ENCODE measurements around the gene TMED4. TPM values are rescaled to one million over a fixed set of nuclear protein-coding genes. Genes with fewer than 3 reads are reported as not detected.

The TMED4 gene
- polyA plus RNA-seq, 3 donors, result 45.7 to 76.7 (median 49.0) TPM

DNA sequence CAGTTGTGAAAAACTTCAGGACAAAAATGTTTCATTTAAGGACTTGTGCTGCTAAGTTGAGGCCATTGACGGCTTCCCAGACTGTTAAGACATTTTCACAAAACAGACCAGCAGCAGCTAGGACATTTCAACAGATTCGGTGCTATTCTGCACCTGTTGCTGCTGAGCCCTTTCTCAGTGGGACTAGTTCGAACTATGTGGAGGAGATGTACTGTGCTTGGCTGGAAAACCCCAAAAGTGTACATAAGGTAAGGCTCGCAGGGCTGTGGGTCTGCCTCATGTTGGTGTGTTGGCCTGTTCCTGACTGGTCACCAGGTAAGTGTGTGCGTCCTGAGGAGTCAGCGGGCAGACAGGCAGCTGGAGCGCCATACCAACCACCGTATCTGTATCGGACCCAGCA lies 42.3 kb upstream of the TMED4 start:
- Histone ChIP-seq H3K27ac (ENCODE audit: low read depth in 1 of 2, low read length in 2 of 2) (peak overlapping the region in 1 of 2 donors; percentile 34), H4K20me1 (ENCODE audit: insufficient read depth, low read length) (no peaks in the 10 kb centered on the region), H3K4me1 (ENCODE audit: control insufficient read depth in 1 of 2, insufficient read depth in 2 of 2, low read length in 2 of 2) (peaks cover 39 to 52% of the 10 kb centered on the region in 2 donors), H2AFZ (ENCODE audit: insufficient read depth, low read depth, low read length, poor library complexity, severe bottlenecking) (no peak overlapping the region), H3K4me2 (replicated peaks; ENCODE audit: extremely low read depth, low read length, poor library complexity, severe bottlenecking) (no peak overlapping the region), H3K9me3 (replicated peaks in 1 of 2; ENCODE audit: control insufficient read depth in 1 of 2, insufficient read depth in 1 of 2, low read length in 2 of 2) (peaks cover 0 to 3% of the 10 kb centered on the region in 2 donors), H3K4me3 (replicated peaks in 1 of 3; ENCODE audit: low read depth in 2 of 3, low read length in 3 of 3) (no peak overlapping the region), H3K79me2 (ENCODE audit: insufficient read depth, low read length) (peaks cover 88% of the 10 kb centered on the region), H3K36me3 (replicated peaks in 1 of 2; ENCODE audit: control insufficient read depth in 1 of 2, insufficient read depth in 2 of 2, low read length in 2 of 2) (peaks cover 30 to 46% of the 10 kb centered on the region in 2 donors), H3K9ac (ENCODE audit: insufficient read depth, low read length, poor library complexity, severe bottlenecking) (no peak overlapping the region), H3K27me3 (ENCODE audit: control insufficient read depth in 2 of 2, insufficient read depth in 2 of 2, low read length in 2 of 2) (no peaks in the 10 kb centered on the region)
- peaks cover 49% of the 10 kb centered on the region for H3K4me1 Mint-ChIP-seq
- H3K27me3 Mint-ChIP-seq (ENCODE audit: low read depth in 3 of 3), result peaks cover 0 to 4% (median 0%) of the 10 kb centered on the region in 3 donors
- no peak for DNase-seq
- TF ChIP-seq, protein P1, sequence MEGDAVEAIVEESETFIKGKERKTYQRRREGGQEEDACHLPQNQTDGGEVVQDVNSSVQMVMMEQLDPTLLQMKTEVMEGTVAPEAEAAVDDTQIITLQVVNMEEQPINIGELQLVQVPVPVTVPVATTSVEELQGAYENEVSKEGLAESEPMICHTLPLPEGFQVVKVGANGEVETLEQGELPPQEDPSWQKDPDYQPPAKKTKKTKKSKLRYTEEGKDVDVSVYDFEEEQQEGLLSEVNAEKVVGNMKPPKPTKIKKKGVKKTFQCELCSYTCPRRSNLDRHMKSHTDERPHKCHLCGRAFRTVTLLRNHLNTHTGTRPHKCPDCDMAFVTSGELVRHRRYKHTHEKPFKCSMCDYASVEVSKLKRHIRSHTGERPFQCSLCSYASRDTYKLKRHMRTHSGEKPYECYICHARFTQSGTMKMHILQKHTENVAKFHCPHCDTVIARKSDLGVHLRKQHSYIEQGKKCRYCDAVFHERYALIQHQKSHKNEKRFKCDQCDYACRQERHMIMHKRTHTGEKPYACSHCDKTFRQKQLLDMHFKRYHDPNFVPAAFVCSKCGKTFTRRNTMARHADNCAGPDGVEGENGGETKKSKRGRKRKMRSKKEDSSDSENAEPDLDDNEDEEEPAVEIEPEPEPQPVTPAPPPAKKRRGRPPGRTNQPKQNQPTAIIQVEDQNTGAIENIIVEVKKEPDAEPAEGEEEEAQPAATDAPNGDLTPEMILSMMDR (IDR thresholded peaks at IDR 0.05), result no peak
- intact Hi-C loops (cut with micrococcal nuclease), result no loop called here
- peaks cover 55 to 64% of the 10 kb centered on the region in 2 donors for H3K36me3 Mint-ChIP-seq
- no peak overlapping the region for H3K4me3 Mint-ChIP-seq
- peaks cover 3 to 8% (median 5%) of the 10 kb centered on the region in 7 donors for H3K9me3 Mint-ChIP-seq
- H3K27ac Mint-ChIP-seq, result peak overlapping the region in 5 of 7 donors; percentile 15 to 100 (median 48)
- WGBS (ENCODE audit: insufficient coverage), result 98% methylated on average over 8 of the region's 9 CpGs

DNA sequence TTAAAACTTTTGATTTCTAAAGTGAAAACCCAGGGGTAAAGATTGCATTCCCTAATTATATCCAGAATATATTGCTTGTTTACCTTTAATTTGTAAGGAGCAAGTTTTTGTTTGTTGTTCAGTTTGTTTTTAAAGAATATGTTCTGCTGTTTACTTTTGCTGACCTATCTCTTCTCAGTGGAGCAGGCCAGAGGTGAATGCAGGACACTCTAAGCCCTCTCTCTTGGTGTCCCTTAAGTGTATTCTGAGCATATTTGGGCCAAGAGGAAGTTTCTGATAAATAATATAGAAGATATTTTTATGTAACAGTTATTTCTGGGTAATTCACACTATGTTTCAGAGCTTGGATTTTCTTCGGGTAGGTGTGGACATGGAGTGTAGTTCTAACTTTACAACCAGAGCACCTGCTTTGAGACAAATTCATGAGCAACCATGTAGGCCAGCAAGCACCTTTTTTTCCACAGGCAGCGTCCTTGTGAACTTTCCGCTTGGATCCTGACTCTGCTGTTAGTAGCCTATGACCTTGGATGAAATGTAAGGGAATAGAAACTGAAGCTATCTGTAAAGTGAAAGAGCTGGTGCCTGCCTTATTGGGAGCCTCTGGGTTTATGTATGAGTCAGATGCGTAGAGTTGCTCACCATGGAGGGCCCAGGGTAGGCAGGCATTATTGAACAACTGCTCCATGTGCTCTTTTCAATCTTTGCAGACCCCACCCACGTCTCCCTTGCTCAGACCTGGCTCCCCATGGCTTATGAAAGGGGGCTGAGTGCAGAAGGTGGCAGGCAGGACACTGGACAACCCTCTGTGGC lies 40.5 kb upstream of the TMED4 start:
- intact Hi-C loops (cut with micrococcal nuclease), result no loop called here
- TF ChIP-seq, protein P1 (IDR thresholded peaks at IDR 0.05), result no peak
- Mint-ChIP-seq H3K36me3 (peaks cover 64 to 71% of the 10 kb centered on the region in 2 donors), H3K27me3 (ENCODE audit: low read depth in 3 of 3) (peaks cover 0 to 4% (median 0%) of the 10 kb centered on the region in 3 donors), H3K27ac (peak overlapping the region; percentile 97 to 100 (median 99)), H3K9me3 (peaks cover 3 to 8% (median 5%) of the 10 kb centered on the region in 7 donors), H3K4me1 (peaks cover 57% of the 10 kb centered on the region), H3K4me3 (peak overlapping the region in 1 of 2 donors; percentile 13)
- H3K36me3 ChIP-seq (replicated peaks in 1 of 2; ENCODE audit: control insufficient read depth in 1 of 2, insufficient read depth in 2 of 2, low read length in 2 of 2), result peaks cover 33 to 52% of the 10 kb centered on the region in 2 donors
- H3K9me3 ChIP-seq (replicated peaks in 1 of 2; ENCODE audit: control insufficient read depth in 1 of 2, insufficient read depth in 1 of 2, low read length in 2 of 2), result peaks cover 0 to 3% of the 10 kb centered on the region in 2 donors
- peaks cover 94% of the 10 kb centered on the region for H3K79me2 ChIP-seq (ENCODE audit: insufficient read depth, low read length)
- DNase-seq, result peak; percentile 59 to 75 (median 66)
- no peak overlapping the region for H2AFZ ChIP-seq (ENCODE audit: insufficient read depth, low read depth, low read length, poor library complexity, severe bottlenecking)
- H3K27ac ChIP-seq (ENCODE audit: low read depth in 1 of 2, low read length in 2 of 2), result peak overlapping the region; percentile 55 to 98
- H3K9ac ChIP-seq (ENCODE audit: insufficient read depth, low read length, poor library complexity, severe bottlenecking), result no peak overlapping the region
- peak overlapping the region in 1 of 3 experiments; percentile 8 for H3K4me3 ChIP-seq (replicated peaks in 1 of 3; ENCODE audit: low read depth in 2 of 3, low read length in 3 of 3)
- H3K4me2 ChIP-seq (replicated peaks; ENCODE audit: extremely low read depth, low read length, poor library complexity, severe bottlenecking), result peak overlapping the region; percentile 6
- H3K27me3 ChIP-seq (ENCODE audit: control insufficient read depth in 2 of 2, insufficient read depth in 2 of 2, low read length in 2 of 2), result no peaks in the 10 kb centered on the region
- H4K20me1 ChIP-seq (ENCODE audit: insufficient read depth, low read length), result no peaks in the 10 kb centered on the region
- peaks cover 35 to 59% of the 10 kb centered on the region in 2 donors for H3K4me1 ChIP-seq (ENCODE audit: control insufficient read depth in 1 of 2, insufficient read depth in 2 of 2, low read length in 2 of 2)
- WGBS (ENCODE audit: insufficient coverage), result 86% methylated on average over 2 of the region's 5 CpGs

Measured in CD14-positive monocyte (primary cell).